ENCODE results near the gene NEK3.
"Not testable (repeated sequence)": the region's sequence is repeated elsewhere in the genome, so short reads cannot be mapped to it uniquely, and the experiment has no call there.

Gene NEK3

DNA sequence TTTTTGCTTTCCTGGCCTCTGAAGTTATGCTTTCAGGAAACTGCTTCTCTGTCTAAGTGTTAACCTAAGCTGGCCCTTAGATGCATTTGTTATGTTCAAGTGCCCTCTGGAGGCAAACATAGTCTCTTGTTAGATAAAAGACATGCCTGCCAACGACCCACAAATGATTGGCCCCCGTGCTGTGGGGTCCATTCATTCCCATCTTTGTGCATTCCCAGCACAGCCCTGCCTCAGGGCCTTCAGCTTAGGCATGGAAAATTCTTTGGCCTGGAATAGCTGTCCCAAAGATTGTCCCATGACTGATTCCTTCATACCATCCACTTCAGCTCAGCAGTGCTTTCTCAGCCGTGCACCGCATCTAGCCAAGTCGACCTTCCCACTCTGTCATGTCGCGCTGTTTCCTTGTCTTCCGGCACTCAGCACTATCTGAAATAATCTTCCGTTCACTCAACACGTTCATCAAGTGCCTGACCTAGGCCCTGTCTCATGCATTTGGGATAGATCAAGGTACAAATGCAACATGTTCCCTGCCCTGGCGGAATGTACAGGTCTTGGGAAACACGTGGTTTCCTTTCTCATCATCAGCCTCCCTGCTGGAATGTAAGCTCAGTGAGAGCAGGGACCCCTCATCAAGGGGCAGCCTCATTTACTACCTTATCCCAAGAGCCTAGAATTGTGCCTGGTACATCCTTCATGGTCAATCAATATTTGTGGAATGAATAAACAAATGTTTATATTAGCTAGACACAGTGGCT is 42.2 kb upstream of the NEK3 start:
- not testable (repeated sequence) for H3K79me2 ChIP-seq (ENCODE audit: insufficient read depth, low read length); H3K4me3 ChIP-seq (ENCODE audit: low read depth in 1 of 2, low read length in 2 of 2); H3K36me3 ChIP-seq (ENCODE audit: insufficient read depth, low read length); H3K4me1 ChIP-seq (ENCODE audit: insufficient read depth, low read length); H2AFZ ChIP-seq (ENCODE audit: low read depth, low read length); H3K4me2 ChIP-seq (ENCODE audit: insufficient read depth, low read length); H3K27ac ChIP-seq (ENCODE audit: low read length); H3K9ac ChIP-seq (ENCODE audit: low read depth, low read length); H3K9me3 ChIP-seq (ENCODE audit: insufficient read depth, low read length, severe bottlenecking); H3K27me3 ChIP-seq (ENCODE audit: insufficient read depth, low read length, poor library complexity); H4K20me1 ChIP-seq (ENCODE audit: insufficient read depth, low read length)
- TF ChIP-seq, protein P1, sequence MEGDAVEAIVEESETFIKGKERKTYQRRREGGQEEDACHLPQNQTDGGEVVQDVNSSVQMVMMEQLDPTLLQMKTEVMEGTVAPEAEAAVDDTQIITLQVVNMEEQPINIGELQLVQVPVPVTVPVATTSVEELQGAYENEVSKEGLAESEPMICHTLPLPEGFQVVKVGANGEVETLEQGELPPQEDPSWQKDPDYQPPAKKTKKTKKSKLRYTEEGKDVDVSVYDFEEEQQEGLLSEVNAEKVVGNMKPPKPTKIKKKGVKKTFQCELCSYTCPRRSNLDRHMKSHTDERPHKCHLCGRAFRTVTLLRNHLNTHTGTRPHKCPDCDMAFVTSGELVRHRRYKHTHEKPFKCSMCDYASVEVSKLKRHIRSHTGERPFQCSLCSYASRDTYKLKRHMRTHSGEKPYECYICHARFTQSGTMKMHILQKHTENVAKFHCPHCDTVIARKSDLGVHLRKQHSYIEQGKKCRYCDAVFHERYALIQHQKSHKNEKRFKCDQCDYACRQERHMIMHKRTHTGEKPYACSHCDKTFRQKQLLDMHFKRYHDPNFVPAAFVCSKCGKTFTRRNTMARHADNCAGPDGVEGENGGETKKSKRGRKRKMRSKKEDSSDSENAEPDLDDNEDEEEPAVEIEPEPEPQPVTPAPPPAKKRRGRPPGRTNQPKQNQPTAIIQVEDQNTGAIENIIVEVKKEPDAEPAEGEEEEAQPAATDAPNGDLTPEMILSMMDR (IDR thresholded peaks at IDR 0.05; ENCODE audit: borderline replicate concordance, extremely low read depth, low read length, poor library complexity, severe bottlenecking) = peak; percentile 38
- DNase-seq (peak; percentile 10), ATAC-seq (ENCODE audit: insufficient read depth, low read depth) (peak; percentile 73)

DNA sequence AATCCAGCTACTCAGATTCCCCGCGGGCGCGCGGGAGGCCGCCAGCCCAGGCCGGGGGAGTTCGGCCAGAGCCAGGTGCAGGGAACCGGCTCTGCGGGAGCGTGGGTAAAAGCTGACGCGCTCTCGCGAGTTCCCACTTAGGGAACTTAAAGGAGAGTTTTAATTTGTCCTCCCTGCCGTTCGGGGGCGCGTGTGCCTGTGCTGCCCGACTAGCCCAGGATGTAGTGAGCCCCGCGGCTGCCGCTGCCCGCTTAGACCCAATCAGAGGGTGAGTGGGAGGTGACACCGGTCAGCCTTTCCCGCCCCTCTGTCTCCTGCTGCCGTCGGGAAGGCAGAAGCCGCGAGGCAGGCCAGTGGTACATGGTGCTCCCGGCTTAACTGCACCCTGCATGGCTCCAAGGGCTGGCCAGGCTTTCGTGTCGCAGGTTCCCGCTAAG is 36.0 kb upstream of the NEK3 start:
- Histone ChIP-seq H3K79me2 (ENCODE audit: insufficient read depth, low read length) (peaks cover 40% of the 10 kb centered on the region), H3K9ac (ENCODE audit: low read depth, low read length) (no peak overlapping the region; the same call in 1 of the 2 replicates), H3K9me3 (ENCODE audit: insufficient read depth, low read length, severe bottlenecking) (no peaks in the 10 kb centered on the region), H3K4me2 (ENCODE audit: insufficient read depth, low read length) (peak overlapping the region; percentile 89), H4K20me1 (ENCODE audit: insufficient read depth, low read length) (no peaks in the 10 kb centered on the region), H3K27me3 (ENCODE audit: insufficient read depth, low read length, poor library complexity) (no peaks in the 10 kb centered on the region), H3K36me3 (ENCODE audit: insufficient read depth, low read length) (no peaks in the 10 kb centered on the region; the same call in 1 of the 2 replicates), H2AFZ (ENCODE audit: low read depth, low read length) (peak overlapping the region; percentile 99), H3K4me1 (ENCODE audit: insufficient read depth, low read length) (peaks cover 31% of the 10 kb centered on the region), H3K4me3 (ENCODE audit: low read depth in 1 of 2, low read length in 2 of 2) (peak overlapping the region in 1 of 2 experiments; percentile 92; a peak in 1 of 4 replicates), H3K27ac (ENCODE audit: low read length) (no peak overlapping the region)
- no peak for DNase-seq
- TF ChIP-seq, protein P1 (IDR thresholded peaks at IDR 0.05; ENCODE audit: borderline replicate concordance, extremely low read depth, low read length, poor library complexity, severe bottlenecking) = no peak
- no peak for TF ChIP-seq EZH2 (IDR thresholded peaks at IDR 0.05; ENCODE audit: borderline replicate concordance, low read depth, low read length, severe bottlenecking)
- no peak for ATAC-seq (ENCODE audit: insufficient read depth, low read depth)

DNA sequence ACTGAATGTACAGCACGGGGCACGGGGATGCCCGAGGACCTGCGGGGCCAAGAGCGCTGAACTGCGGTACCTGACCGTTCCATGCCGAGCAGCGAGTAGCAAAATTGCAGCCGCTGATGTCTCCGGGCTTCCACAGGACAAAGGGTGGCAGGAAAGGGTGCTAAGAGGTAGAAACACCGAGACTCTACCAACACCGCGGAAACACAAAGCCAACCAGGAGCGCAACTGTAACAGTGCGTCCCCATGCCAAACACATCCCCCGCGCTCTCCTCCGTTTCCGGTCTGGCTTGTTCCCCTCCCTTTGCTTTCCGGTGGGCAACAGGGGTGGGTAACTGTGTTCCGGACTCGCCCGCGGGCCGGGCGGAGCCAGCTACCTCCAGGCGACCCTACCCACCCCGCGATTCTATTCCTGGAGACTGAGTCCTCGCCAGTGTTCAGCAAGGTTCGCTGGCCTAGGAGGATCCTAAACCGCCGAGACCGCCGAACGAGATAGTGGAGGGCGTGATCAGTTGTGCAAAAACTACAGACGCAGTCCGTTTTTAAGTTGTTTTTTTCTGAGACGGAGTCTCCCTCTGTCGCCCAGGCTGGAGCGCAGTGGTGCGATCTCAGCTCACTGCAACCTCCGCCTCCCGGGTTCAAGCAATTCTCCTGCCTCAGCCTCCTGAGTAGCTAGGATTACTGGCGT is 34.9 kb upstream of the NEK3 start:
- peak; percentile 94 for ATAC-seq (ENCODE audit: insufficient read depth, low read depth)
- Histone ChIP-seq H3K4me2 (ENCODE audit: insufficient read depth, low read length) (peak overlapping the region; percentile 89), H4K20me1 (ENCODE audit: insufficient read depth, low read length) (no peaks in the 10 kb centered on the region), H3K27me3 (ENCODE audit: insufficient read depth, low read length, poor library complexity) (no peaks in the 10 kb centered on the region), H3K4me1 (ENCODE audit: insufficient read depth, low read length) (peaks cover 31% of the 10 kb centered on the region), H3K4me3 (ENCODE audit: low read depth in 1 of 2, low read length in 2 of 2) (peak overlapping the region; percentile 90 to 92), H2AFZ (ENCODE audit: low read depth, low read length) (peak overlapping the region; percentile 99), H3K36me3 (ENCODE audit: insufficient read depth, low read length) (no peaks in the 10 kb centered on the region; the same call in 1 of the 2 replicates), H3K9me3 (ENCODE audit: insufficient read depth, low read length, severe bottlenecking) (no peaks in the 10 kb centered on the region), H3K9ac (ENCODE audit: low read depth, low read length) (peak overlapping the region; percentile 83), H3K79me2 (ENCODE audit: insufficient read depth, low read length) (peaks cover 43% of the 10 kb centered on the region), H3K27ac (ENCODE audit: low read length) (peak overlapping the region; percentile 92)
- no peak for TF ChIP-seq EZH2 (IDR thresholded peaks at IDR 0.05; ENCODE audit: borderline replicate concordance, low read depth, low read length, severe bottlenecking)
- TF ChIP-seq, protein P1 (IDR thresholded peaks at IDR 0.05; ENCODE audit: borderline replicate concordance, extremely low read depth, low read length, poor library complexity, severe bottlenecking) = no peak
- DNase-seq = peak; percentile 91

DNA sequence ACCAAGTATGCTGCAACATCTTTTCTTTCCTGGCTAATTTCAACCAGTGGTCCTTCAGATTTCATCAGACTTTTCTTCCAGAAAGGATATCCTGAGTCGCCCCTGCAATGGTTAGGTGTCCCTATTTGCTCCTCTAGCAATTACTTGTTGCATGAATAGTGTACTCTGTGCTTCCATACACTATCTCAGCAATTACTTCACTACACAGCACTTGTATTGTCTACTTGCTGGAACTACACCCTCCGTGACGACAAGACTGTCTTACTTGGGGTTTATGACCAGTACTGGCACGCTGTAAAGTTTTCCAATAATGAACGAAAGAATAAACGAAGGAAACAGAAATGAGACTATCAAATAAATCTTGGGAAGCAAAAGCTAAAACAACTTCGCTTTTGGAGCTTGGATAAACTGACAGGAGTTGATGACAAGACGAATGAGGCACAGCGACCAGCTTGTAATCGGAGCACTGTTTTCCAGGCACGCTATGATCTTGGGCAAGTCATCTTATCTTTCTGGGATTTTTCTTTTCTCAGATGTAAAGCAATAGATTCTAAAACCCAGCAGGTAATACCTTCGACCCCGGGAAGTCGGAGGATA is 34.3 kb upstream of the NEK3 start:
- peak overlapping the region; percentile 92 for H3K27ac ChIP-seq (ENCODE audit: low read length)
- peak; percentile 34; the same call in 2 of the 3 replicates for ATAC-seq (ENCODE audit: insufficient read depth, low read depth)
- not testable (repeated sequence) for DNase-seq

DNA sequence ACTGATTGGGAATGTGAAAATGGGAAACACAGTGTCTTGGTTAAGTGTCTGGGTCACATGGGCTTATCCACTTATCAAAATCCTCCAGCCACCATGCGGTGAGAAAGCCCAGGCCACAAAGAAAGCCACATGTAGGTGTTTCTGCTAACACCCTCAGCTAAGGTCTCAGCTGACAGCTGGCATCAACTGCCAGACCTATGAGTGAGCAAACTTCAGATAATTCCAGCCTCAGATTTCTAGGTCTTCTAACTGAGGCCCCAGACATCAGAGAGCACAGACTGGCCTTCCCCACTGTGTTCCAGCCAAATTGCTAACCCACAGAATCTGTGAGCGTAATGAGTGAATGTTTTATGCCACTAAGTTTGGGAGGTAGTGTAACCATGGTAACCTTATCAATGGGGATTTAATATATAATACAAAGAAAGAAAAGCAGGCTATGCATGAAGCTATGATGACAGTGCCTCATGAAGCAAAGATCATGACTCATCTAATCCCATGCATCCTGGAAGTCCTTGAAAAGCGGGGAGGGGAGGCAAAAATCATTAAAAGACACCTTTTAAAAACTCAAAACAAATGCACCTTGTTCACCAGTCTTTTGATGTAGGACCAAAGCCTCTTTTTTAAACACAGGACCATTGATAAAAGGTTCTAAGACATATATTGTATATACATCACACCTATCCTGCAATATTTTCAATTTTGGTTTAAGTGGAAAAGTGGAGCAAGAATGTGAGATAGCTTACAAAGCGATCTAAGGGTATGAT is 28.2 kb upstream of the NEK3 start:
- Histone ChIP-seq H3K4me1 (ENCODE audit: insufficient read depth, low read length) (peaks cover 18% of the 10 kb centered on the region; the same call in 1 of the 2 replicates), H3K36me3 (ENCODE audit: insufficient read depth, low read length) (peaks cover 28% of the 10 kb centered on the region), H3K79me2 (ENCODE audit: insufficient read depth, low read length) (peaks cover 24% of the 10 kb centered on the region)
- not testable (repeated sequence) for H3K4me3 ChIP-seq (ENCODE audit: low read depth in 1 of 2, low read length in 2 of 2); H2AFZ ChIP-seq (ENCODE audit: low read depth, low read length); H3K27ac ChIP-seq (ENCODE audit: low read length); H3K9me3 ChIP-seq (ENCODE audit: insufficient read depth, low read length, severe bottlenecking); DNase-seq; H3K9ac ChIP-seq (ENCODE audit: low read depth, low read length); H3K27me3 ChIP-seq (ENCODE audit: insufficient read depth, low read length, poor library complexity); H4K20me1 ChIP-seq (ENCODE audit: insufficient read depth, low read length); H3K4me2 ChIP-seq (ENCODE audit: insufficient read depth, low read length)
- peak; percentile 60 for ATAC-seq (ENCODE audit: insufficient read depth, low read depth)

More for the DNA sequence above, 34.3 kb upstream of the NEK3 start:
- not testable (repeated sequence) for H3K27me3 ChIP-seq (ENCODE audit: insufficient read depth, low read length, poor library complexity); H4K20me1 ChIP-seq (ENCODE audit: insufficient read depth, low read length); H3K36me3 ChIP-seq (ENCODE audit: insufficient read depth, low read length); H3K9me3 ChIP-seq (ENCODE audit: insufficient read depth, low read length, severe bottlenecking)
- Histone ChIP-seq H3K4me3 (ENCODE audit: low read depth in 1 of 2, low read length in 2 of 2) (peak overlapping the region; percentile 90 to 92), H3K4me2 (ENCODE audit: insufficient read depth, low read length) (peak overlapping the region; percentile 89), H3K79me2 (ENCODE audit: insufficient read depth, low read length) (peaks cover 43% of the 10 kb centered on the region), H3K9ac (ENCODE audit: low read depth, low read length) (peak overlapping the region; percentile 83), H3K4me1 (ENCODE audit: insufficient read depth, low read length) (peaks cover 33% of the 10 kb centered on the region), H2AFZ (ENCODE audit: low read depth, low read length) (peak overlapping the region; percentile 99)

Measured in DND-41 (cell line).